Activated CD4-positive, alpha-beta T cell treated with anti-CD3 and anti-CD28 coated beads, Interleukin-2, amount 10 ng/mL, durations not matched to agents 24 days and 14 days (primary cell): ENCODE data around the gene RASA2. TPM values are rescaled to one million over a fixed set of nuclear protein-coding genes. Genes with fewer than 3 reads are reported as not detected.

Source experiments
- DNase-seq: peaks from one replicate; pipeline ENCODE4 v3.0.0; 2022
- H3K27ac Mint-ChIP-seq: one replicate; pipeline ENCODE4 v1.8.0; 2022; ENCODE audit warnings: mild to moderate bottlenecking, mixed read lengths
- H3K27me3 Mint-ChIP-seq: one replicate; pipeline ENCODE4 v1.8.0; 2022; ENCODE audit warnings: mixed read lengths
- H3K36me3 Mint-ChIP-seq: one replicate; pipeline ENCODE4 v1.8.0; 2022; ENCODE audit warnings: low read depth, mild to moderate bottlenecking, mixed read lengths
- H3K4me1 Mint-ChIP-seq: one replicate; pipeline ENCODE4 v1.8.0; 2021; ENCODE audit warnings: mixed read lengths
- H3K4me3 Mint-ChIP-seq: one replicate; pipeline ENCODE4 v1.8.0; 2022; ENCODE audit warnings: mild to moderate bottlenecking, moderate library complexity, mixed read lengths
- H3K9me3 Mint-ChIP-seq: one replicate; pipeline ENCODE4 v1.8.0; 2021; ENCODE audit warnings: mixed read lengths
- intact Hi-C: fragments of 100-400 bp; cut with micrococcal nuclease; formaldehyde crosslinking; loops from one replicate; pipeline ENCODE4 v1.15.1; 2023
- total RNA-seq: library from RNA; stranded (reverse); gene quantifications from 2 replicates; pipeline ENCODE4 v1.2.3, GENCODE V29; 2022

Gene RASA2, protein sequence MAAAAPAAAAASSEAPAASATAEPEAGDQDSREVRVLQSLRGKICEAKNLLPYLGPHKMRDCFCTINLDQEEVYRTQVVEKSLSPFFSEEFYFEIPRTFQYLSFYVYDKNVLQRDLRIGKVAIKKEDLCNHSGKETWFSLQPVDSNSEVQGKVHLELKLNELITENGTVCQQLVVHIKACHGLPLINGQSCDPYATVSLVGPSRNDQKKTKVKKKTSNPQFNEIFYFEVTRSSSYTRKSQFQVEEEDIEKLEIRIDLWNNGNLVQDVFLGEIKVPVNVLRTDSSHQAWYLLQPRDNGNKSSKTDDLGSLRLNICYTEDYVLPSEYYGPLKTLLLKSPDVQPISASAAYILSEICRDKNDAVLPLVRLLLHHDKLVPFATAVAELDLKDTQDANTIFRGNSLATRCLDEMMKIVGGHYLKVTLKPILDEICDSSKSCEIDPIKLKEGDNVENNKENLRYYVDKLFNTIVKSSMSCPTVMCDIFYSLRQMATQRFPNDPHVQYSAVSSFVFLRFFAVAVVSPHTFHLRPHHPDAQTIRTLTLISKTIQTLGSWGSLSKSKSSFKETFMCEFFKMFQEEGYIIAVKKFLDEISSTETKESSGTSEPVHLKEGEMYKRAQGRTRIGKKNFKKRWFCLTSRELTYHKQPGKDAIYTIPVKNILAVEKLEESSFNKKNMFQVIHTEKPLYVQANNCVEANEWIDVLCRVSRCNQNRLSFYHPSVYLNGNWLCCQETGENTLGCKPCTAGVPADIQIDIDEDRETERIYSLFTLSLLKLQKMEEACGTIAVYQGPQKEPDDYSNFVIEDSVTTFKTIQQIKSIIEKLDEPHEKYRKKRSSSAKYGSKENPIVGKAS
- total RNA-seq = 28.0 and 30.2 TPM in 2 replicates

DNA sequence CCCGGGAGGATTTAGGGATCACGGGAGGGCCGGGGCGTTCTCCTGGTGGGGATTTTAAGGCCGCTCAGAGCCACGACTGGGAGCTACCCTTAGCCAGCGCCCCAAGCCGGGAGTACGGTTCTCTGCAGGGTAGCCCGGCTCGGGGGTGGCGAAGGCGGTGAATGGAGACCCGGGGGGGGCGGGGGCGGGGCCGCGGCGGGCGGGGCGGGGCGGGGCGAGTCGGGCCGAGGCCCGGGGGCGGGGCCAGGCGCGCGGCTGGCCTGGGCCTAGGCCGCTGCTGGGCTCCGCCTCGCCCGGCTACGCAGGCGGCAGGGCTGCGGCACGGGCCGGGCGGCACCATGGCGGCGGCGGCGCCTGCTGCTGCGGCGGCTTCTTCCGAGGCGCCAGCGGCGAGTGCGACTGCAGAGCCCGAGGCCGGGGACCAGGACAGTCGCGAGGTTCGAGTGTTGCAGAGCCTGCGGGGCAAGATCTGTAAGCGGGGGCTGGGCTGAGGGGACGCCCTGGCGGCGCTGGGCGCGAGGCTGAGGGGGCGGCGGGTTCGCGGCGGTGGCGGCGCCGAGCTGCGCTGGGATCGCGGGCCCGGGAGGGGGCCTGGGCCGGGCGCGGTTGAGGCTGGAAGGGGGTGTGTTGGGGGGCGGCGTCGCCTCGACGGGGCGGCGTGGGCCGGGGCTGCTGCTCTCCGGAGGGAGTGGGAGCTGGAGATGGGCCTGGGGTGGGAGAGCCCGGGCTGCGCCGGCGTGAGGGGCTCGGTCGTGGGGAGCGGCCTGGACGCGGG, at the start of gene RASA2:
Gene RASA2, plus strand, starts transcription at position 282 of the 775 bp plus-strand sequence. Its CDS starts 57 bp downstream, at position 339.
- peaks cover 23% of the 10 kb centered on the region for H3K36me3 Mint-ChIP-seq
- peaks cover 2% of the 10 kb centered on the region for H3K27me3 Mint-ChIP-seq
- peaks cover 61% of the 10 kb centered on the region for H3K4me1 Mint-ChIP-seq
- peak within 1 kb of the TSS; percentile 92 for H3K4me3 Mint-ChIP-seq
- intact Hi-C loops = loop anchor here (1.0 to 5.0 kb wide), 5 partner anchors 43 to 390 kb away; partner anchors contain the start of gene ATP1B3
- H3K9me3 Mint-ChIP-seq = peaks cover 4% of the 10 kb centered on the region
- DNase-seq = peak; percentile 90
- H3K27ac Mint-ChIP-seq = peak within 1 kb of the TSS; percentile 92

DNA sequence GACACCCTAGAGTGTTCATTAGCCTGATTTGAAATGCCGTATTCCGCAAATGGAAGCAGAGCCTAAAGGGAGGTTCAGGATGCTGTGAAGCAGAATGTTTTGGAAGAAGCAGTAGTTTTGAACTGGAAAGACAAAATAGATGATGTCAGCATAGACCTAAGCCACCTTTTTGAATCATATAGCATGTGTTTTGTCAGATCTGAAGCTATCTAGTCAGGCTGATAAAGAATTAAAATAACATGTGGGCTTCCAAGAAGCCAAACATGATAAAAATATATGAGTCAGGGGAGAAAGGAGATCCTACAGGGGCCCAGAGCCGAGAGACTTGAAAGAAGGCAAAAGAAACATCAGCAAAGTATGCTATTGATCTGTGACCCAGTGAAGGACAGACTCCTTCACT, 47.2 kb upstream of the RASA2 start:
- no peak overlapping the region for H3K4me3 Mint-ChIP-seq
- H3K9me3 Mint-ChIP-seq = no peaks in the 10 kb centered on the region
- DNase-seq = no peak
- H3K27me3 Mint-ChIP-seq = no peaks in the 10 kb centered on the region
- intact Hi-C loops = no loop called here
- H3K27ac Mint-ChIP-seq = no peak overlapping the region
- H3K4me1 Mint-ChIP-seq = peaks cover 13% of the 10 kb centered on the region
- H3K36me3 Mint-ChIP-seq = peaks cover 24% of the 10 kb centered on the region

DNA sequence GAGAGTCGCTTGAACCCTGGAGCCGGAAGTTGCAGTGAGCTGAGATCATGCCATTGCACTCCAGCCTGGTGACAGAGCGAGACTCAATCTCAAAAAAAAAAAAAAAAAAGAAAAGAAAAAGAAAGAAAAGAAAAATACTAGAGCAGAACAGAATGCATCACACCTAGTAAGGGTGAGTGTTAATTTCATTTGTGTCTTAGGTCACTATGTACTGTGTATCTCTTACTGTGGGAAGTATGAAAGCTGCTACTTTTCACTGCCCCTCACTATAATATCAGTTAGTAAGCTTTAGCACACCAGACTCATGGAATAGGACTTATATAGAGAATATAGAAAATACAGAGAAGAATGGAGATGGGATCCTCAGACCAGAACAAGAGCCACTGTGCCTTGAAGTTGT, 45.9 kb upstream of the RASA2 start:
- no peaks in the 10 kb centered on the region for H3K27me3 Mint-ChIP-seq
- H3K36me3 Mint-ChIP-seq = peaks cover 28% of the 10 kb centered on the region
- H3K4me3 Mint-ChIP-seq = no peak overlapping the region
- peaks cover 13% of the 10 kb centered on the region for H3K4me1 Mint-ChIP-seq
- DNase-seq = no peak
- intact Hi-C loops = loop anchor here (1.0 to 5.0 kb wide), 5 partner anchors 27 to 210 kb away; partner anchors contain the start of gene PXYLP1
- no peaks in the 10 kb centered on the region for H3K9me3 Mint-ChIP-seq
- no peak overlapping the region for H3K27ac Mint-ChIP-seq

DNA sequence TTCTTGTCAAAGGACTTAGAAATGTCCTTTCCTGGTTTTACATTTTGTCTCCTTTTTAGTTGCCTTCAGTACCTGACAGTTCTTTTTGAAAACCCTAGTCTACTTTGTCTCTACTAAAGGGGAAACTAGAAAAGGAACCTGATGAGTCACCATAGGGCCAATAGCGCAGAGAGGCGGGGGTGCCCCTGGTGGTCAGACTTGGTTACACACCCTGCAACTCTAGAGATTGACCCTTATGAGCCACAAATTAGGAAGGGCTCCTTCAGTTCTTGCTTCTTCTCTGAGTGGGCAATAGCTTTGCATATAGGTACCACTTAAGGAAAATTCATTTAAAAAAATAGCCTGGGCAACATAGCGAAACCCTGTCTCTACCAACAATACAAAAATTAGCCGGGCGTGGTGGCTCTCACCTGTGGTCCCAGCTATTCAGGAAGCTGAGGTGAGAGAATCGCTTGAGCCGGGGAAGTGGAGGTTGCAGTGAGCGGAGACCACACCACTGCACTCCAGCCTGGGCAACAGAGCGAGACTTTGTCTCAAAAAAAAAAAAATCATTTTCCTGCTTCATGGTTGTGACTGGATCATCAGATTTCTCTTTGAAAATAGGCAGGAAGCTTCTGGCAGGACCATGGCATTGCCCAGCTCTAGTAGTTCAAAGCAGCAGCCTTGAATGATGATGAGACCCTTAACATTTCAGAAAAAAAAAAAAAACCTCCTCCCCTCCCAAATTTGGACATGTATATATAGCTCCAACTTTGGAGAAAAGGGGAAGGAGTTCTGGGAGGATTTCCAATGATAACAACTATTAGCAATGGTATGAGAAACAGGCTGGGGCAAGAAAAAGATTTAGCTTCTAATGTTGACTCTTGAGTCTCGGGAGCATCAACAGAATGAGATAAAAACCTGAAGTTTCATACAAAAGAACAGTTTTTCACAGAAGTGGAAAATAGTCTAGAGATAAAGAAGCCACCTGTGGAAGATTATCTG, 45.2 kb upstream of the RASA2 start:
- H3K36me3 Mint-ChIP-seq = peaks cover 31% of the 10 kb centered on the region
- no peaks in the 10 kb centered on the region for H3K27me3 Mint-ChIP-seq
- intact Hi-C loops = loop anchor here (1.0 to 5.0 kb wide), 5 partner anchors 27 to 211 kb away; partner anchors contain the start of gene PXYLP1
- peaks cover 13% of the 10 kb centered on the region for H3K4me1 Mint-ChIP-seq
- no peaks in the 10 kb centered on the region for H3K9me3 Mint-ChIP-seq
- peak; percentile 90 for DNase-seq
- H3K27ac Mint-ChIP-seq = peak overlapping the region; percentile 16
- H3K4me3 Mint-ChIP-seq = no peak overlapping the region

DNA sequence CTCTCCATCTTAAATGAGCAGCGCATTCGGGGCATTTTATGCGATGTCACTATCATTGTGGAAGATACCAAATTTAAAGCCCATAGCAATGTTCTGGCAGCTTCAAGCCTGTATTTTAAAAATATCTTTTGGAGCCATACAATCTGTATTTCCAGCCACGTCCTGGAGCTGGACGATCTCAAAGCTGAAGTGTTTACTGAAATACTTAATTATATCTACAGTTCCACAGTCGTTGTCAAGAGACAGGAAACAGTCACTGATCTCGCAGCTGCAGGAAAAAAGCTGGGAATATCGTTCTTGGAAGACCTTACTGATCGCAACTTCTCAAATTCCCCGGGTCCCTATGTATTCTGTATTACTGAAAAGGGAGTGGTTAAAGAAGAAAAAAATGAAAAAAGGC, 44.4 kb upstream of the RASA2 start:
- H3K4me3 Mint-ChIP-seq = no peak overlapping the region
- DNase-seq = no peak
- no peaks in the 10 kb centered on the region for H3K27me3 Mint-ChIP-seq
- peaks cover 13% of the 10 kb centered on the region for H3K4me1 Mint-ChIP-seq
- no peak overlapping the region for H3K27ac Mint-ChIP-seq
- intact Hi-C loops = loop anchor here (5.0 kb wide), 1 partner anchor 40 kb away; no protein-coding TSS in a partner anchor
- H3K9me3 Mint-ChIP-seq = no peaks in the 10 kb centered on the region
- peaks cover 31% of the 10 kb centered on the region for H3K36me3 Mint-ChIP-seq

DNA sequence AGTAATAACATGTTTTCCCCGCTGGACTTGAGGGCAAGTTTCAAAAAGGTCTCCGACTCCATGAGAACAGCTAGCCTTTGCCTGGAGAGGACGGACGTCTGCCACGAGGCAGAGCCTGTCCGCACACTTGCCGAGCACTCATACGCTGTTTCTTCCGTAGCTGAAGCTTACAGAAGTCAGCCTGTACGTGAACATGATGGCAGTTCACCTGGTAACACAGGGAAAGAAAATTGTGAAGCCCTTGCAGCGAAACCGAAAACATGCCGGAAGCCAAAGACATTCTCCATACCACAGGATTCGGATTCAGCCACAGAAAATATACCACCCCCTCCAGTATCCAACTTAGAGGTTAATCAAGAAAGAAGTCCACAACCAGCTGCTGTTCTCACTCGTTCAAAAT, 43.9 kb upstream of the RASA2 start:
- intact Hi-C loops = loop anchor here (5.0 kb wide), 1 partner anchor 41 kb away; no protein-coding TSS in a partner anchor
- no peaks in the 10 kb centered on the region for H3K9me3 Mint-ChIP-seq
- DNase-seq = no peak
- peaks cover 31% of the 10 kb centered on the region for H3K36me3 Mint-ChIP-seq
- peaks cover 13% of the 10 kb centered on the region for H3K4me1 Mint-ChIP-seq
- no peak overlapping the region for H3K4me3 Mint-ChIP-seq
- no peaks in the 10 kb centered on the region for H3K27me3 Mint-ChIP-seq
- no peak overlapping the region for H3K27ac Mint-ChIP-seq

DNA sequence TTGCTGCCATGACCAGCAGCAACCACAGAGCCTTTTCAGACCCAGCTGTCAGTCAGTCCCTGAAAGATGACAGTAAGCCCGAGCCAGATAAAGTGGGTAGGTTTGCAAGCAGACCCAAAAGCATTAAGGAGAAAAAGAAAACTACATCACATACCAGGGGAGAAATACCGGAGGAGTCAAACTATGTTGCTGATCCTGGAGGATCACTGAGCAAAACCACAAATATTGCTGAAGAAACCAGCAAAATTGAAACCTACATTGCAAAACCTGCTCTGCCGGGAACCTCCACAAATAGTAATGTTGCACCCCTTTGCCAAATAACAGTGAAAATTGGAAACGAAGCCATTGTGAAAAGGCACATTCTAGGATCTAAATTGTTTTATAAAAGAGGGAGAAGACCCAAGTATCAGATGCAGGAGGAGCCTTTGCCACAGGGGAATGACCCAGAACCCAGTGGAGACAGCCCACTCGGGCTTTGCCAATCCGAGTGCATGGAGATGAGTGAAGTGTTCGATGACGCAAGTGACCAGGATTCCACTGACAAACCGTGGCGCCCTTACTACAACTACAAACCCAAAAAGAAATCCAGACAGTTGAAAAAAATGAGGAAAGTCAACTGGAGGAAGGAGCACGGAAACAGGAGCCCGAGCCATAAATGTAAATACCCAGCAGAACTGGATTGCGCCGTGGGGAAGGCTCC, 42.1 kb upstream of the RASA2 start:
- intact Hi-C loops = loop anchor here (5.0 kb wide), 1 partner anchor 42 kb away; no protein-coding TSS in a partner anchor
- Mint-ChIP-seq H3K4me3 (no peak overlapping the region), H3K9me3 (no peaks in the 10 kb centered on the region), H3K27ac (no peak overlapping the region), H3K4me1 (peaks cover 10% of the 10 kb centered on the region), H3K27me3 (no peaks in the 10 kb centered on the region), H3K36me3 (peaks cover 26% of the 10 kb centered on the region)
- no peak for DNase-seq

DNA sequence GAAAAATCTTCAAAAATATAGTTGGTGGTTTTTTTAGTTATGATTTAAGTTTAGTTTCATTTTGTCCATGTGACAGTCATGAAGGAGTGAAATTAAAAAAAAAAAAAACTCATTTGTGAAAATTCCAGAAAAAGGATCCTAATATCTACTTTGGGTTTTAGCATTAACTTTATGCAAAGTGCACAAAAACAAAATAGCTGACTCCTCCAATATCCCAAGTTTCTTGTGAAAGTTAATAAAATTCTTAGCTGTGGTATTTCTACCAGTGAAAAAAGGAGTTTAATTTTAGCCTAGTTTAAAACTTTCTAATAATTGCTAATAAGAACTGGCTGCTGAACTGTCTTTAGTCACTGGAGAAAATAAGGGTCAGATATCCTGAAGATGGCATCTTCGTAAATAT, 40.8 kb upstream of the RASA2 start:
- Mint-ChIP-seq H3K27me3 (no peaks in the 10 kb centered on the region), H3K36me3 (peaks cover 26% of the 10 kb centered on the region), H3K4me3 (no peak overlapping the region), H3K27ac (no peak overlapping the region), H3K4me1 (peaks cover 9% of the 10 kb centered on the region), H3K9me3 (no peaks in the 10 kb centered on the region)
- no peak for DNase-seq
- intact Hi-C loops = no loop called here

DNA sequence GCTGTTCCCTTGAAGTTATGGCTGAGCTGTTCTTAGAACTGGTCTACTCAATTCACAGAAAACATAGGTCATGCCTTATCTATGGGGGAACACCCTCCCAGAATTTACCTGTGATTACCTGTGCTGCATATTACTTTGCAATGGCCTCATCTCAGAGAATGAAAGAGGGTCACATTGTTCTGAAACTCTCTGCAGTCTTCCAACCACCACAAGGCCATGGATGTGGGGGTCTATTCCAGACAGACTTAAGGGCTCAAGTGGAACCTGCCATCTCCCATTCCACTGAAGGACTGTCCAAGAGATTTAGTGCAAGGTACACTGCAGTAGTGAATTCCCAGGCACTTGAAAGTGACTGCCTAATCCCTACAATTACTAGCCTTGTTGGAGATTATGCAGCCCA, 40.1 kb upstream of the RASA2 start:
- H3K4me1 Mint-ChIP-seq = peaks cover 2% of the 10 kb centered on the region
- H3K9me3 Mint-ChIP-seq = no peaks in the 10 kb centered on the region
- H3K4me3 Mint-ChIP-seq = no peak overlapping the region
- intact Hi-C loops = no loop called here
- no peaks in the 10 kb centered on the region for H3K27me3 Mint-ChIP-seq
- no peak overlapping the region for H3K27ac Mint-ChIP-seq
- DNase-seq = no peak
- H3K36me3 Mint-ChIP-seq = peaks cover 26% of the 10 kb centered on the region

DNA sequence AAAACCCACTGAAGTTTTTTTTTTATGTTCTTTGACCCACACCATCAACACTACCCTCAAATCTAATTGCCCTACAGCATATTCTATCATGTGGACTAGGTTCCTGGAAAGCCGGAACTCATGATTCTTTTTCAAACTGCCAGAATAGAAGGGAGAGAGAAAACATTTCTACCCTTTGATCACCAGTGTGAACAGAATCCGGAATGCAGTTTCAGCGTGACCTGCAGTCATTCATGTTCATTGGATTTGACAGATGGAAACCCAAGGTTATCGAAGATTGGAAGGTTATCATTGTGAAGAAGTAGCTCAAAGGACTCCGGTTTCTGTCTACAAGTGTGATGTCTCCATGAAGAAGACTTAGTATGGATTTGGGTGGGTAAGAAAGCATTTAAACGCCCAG, 39.4 kb upstream of the RASA2 start:
- Mint-ChIP-seq H3K27me3 (no peaks in the 10 kb centered on the region), H3K27ac (no peak overlapping the region), H3K9me3 (no peaks in the 10 kb centered on the region), H3K36me3 (peaks cover 24% of the 10 kb centered on the region), H3K4me1 (peaks cover 2% of the 10 kb centered on the region), H3K4me3 (no peak overlapping the region)
- intact Hi-C loops = no loop called here
- no peak for DNase-seq

DNA sequence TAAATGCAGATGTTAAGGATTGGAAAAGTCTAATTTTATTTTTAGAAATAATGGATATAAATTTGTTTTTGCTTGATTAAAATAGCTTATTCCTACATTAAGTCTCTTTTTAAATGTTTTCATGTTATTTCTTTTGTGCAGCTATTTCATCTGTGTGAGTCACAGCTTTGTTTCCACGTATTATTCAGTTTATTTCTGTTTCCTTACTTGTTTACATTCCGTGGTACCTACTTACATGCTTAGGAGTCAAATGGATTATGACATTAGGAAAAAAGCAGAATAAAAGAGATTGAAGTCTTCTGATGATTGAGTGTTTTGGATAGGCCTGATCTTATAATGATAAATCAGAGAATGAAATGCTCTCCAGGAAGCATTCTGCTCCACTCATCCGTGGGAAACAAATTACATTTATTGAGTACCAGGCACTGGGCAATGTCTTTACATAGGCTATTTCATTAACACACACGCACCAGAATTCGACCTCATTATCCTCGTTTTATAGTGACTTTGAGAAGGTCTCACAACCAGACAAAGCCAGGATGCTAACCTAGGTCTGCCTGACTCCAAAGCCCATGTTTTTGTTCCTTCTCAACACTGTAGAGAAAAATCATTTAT, 38.1 kb upstream of the RASA2 start:
- Mint-ChIP-seq H3K9me3 (no peaks in the 10 kb centered on the region), H3K4me3 (no peak overlapping the region), H3K27ac (no peak overlapping the region), H3K4me1 (peaks cover 2% of the 10 kb centered on the region), H3K27me3 (no peaks in the 10 kb centered on the region), H3K36me3 (peaks cover 15% of the 10 kb centered on the region)
- intact Hi-C loops = no loop called here
- peak; percentile 34 for DNase-seq

DNA sequence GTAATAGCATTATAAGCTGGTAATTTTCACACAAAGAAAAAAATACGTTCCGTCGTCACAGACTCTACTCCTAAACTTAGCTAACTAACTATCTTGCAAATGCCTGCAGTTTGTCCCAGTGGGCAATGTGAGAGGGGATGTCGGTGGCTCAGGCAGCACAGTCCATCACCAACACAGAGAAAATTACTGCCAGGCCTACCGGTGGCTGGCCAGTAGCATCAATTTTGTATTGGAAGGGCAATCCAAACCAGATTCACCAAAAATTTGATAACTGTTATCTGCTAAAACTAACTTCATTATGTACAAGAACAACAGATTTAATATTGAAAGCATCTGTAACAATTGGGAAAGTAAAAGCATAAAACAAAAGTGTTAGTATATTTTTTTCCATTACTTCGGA, 37.4 kb upstream of the RASA2 start:
- Mint-ChIP-seq H3K4me1 (peaks cover 2% of the 10 kb centered on the region), H3K36me3 (peaks cover 9% of the 10 kb centered on the region), H3K27ac (no peak overlapping the region), H3K4me3 (no peak overlapping the region), H3K27me3 (no peaks in the 10 kb centered on the region), H3K9me3 (no peaks in the 10 kb centered on the region)
- DNase-seq = peak; percentile 34
- intact Hi-C loops = no loop called here
